A549 treated with Hydrocortisone at 1 μM for 4 hours (cell line): ENCODE results near the gene BRAP. TPM values are rescaled to one million over a fixed set of nuclear protein-coding genes. Genes with fewer than 3 reads are reported as not detected.

Experiments used
- total RNA-seq: library from RNA; stranded (reverse); fragments of 200-300 nt; extraction: Qiagen RNA extraction; gene quantifications from 5 replicates; pipeline ENCODE4 v1.2.3, GENCODE V29; 2022

Gene BRAP
- total RNA-seq = 12.3 to 14.3 TPM (median 13.6 TPM) in 5 replicates

GRCh38 chr12:111685811-111686573 lies at the start of gene BRAP, which contains the start of gene ACAD10:
Gene BRAP (minus strand): TSS chr12:111685956. CDS start chr12:111685792, 164 bp downstream.
Gene ACAD10 (plus strand): TSS chr12:111686053. CDS start chr12:111692710, 6,657 bp downstream.

GRCh38 chr12:111598637-111599452 lies 86.9 kb downstream of the BRAP start, which contains the start of gene ATXN2:
Gene ATXN2 (minus strand): TSS chr12:111599315. CDS start chr12:111599034, 281 bp downstream.

Other genes starting within 250 kb of the BRAP start
- 43.7 to 52.2 TPM (median 49.9 TPM) in 5 replicates for gene ATXN2, start 86.6 kb downstream of the BRAP start, total RNA-seq
- gene ACAD10, start 97 bp upstream of the BRAP start, total RNA-seq = 8.1 to 14.1 TPM (median 10.2 TPM) in 5 replicates
- gene ALDH2, start 81.0 kb upstream of the BRAP start, total RNA-seq = 74.6 to 90.6 TPM (median 85.6 TPM) in 5 replicates
- 51.2 to 59.4 TPM (median 55.8 TPM) in 5 replicates for gene MAPKAPK5, start 156.3 kb upstream of the BRAP start, total RNA-seq